ENCODE data around the gene BEND5.
A peak's percentile ranks its signal among the peaks of the same experiment; 100 is the strongest.

Gene BEND5

GRCh38 chr1:48718116-48718630, 58.5 kb downstream of the BEND5 start:
- no peak for DNase-seq

GRCh38 chr1:48717082-48717481, 59.6 kb downstream of the BEND5 start:
- DNase-seq: no peak

- DNase-seq: no peak
Measured at GRCh38 chr1:48715921-48716320, 60.8 kb downstream of the BEND5 start.

GRCh38 chr1:48710915-48711314, 65.8 kb downstream of the BEND5 start:
- no peak for DNase-seq

GRCh38 chr1:48710318-48710717, 66.4 kb downstream of the BEND5 start:
- no peak for DNase-seq

GRCh38 chr1:48704736-48705135, 72.0 kb downstream of the BEND5 start:
- DNase-seq: no peak

GRCh38 chr1:48701445-48701844, 75.2 kb downstream of the BEND5 start:
- no peak for DNase-seq

GRCh38 chr1:48697066-48697707, 79.5 kb downstream of the BEND5 start:
- DNase-seq: peak; percentile 16

- no peak for DNase-seq
Measured at GRCh38 chr1:48695161-48695560, 81.5 kb downstream of the BEND5 start.

GRCh38 chr1:48693674-48694320, 82.9 kb downstream of the BEND5 start:
- DNase-seq: no peak

GRCh38 chr1:48693180-48693579, 83.5 kb downstream of the BEND5 start:
- no peak for DNase-seq

- DNase-seq: no peak
Measured at GRCh38 chr1:48692235-48692634, 84.5 kb downstream of the BEND5 start.

- no peak for DNase-seq
Measured at GRCh38 chr1:48691429-48692001, 85.2 kb downstream of the BEND5 start.

GRCh38 chr1:48688102-48688760, 88.5 kb downstream of the BEND5 start:
- DNase-seq: no peak

- no peak for DNase-seq
Measured at GRCh38 chr1:48687282-48688045, 89.2 kb downstream of the BEND5 start.

GRCh38 chr1:48686159-48686558, 90.5 kb downstream of the BEND5 start:
- DNase-seq: no peak

- DNase-seq: no peak
Measured at GRCh38 chr1:48684381-48684780, 92.3 kb downstream of the BEND5 start.

GRCh38 chr1:48683839-48684238, 92.9 kb downstream of the BEND5 start:
- no peak for DNase-seq

GRCh38 chr1:48681476-48682305, 95.0 kb downstream of the BEND5 start:
- no peak for DNase-seq

GRCh38 chr1:48680411-48681035, 96.2 kb downstream of the BEND5 start:
- DNase-seq: no peak

- DNase-seq: no peak
Measured at GRCh38 chr1:48679859-48680258, 96.8 kb downstream of the BEND5 start.
